Nephron progenitor cell (in vitro differentiated cells): ENCODE results near the gene TIMM50.

Experiments used
- DNase-seq: peaks from one replicate; pipeline ENCODE4 v3.0.0; 2021
- H3K27ac Mint-ChIP-seq: 2 replicates; pipeline ENCODE4 v1.8.0; 2021; ENCODE audit warnings: mild to moderate bottlenecking, moderate library complexity, mixed read lengths
- H3K27me3 Mint-ChIP-seq: 2 replicates; pipeline ENCODE4 v1.8.0; 2021; ENCODE audit warnings: mild to moderate bottlenecking, low read depth, mixed read lengths; ENCODE audit not compliant: poor library complexity
- H3K36me3 Mint-ChIP-seq: 2 replicates; pipeline ENCODE4 v1.8.0; 2021; ENCODE audit warnings: low read depth, mixed read lengths
- H3K4me1 Mint-ChIP-seq: 2 replicates; pipeline ENCODE4 v1.8.0; 2021; ENCODE audit warnings: mixed read lengths
- H3K4me3 Mint-ChIP-seq: 2 replicates; pipeline ENCODE4 v1.8.0; 2021; ENCODE audit warnings: mild to moderate bottlenecking, moderate library complexity, mixed read lengths
- H3K9me3 Mint-ChIP-seq: 2 replicates; pipeline ENCODE4 v1.8.0; 2021; ENCODE audit warnings: mild to moderate bottlenecking, moderate library complexity, mixed read lengths
- TF ChIP-seq, protein P1 (sequence below): fragments of 200-600 bp; sonication (generic); IDR thresholded peaks from 2 replicates; pipeline ENCODE4 v1.5.0; 2021; ENCODE audit warnings: antibody characterized with exemption

TIMM50 gene

DNA sequence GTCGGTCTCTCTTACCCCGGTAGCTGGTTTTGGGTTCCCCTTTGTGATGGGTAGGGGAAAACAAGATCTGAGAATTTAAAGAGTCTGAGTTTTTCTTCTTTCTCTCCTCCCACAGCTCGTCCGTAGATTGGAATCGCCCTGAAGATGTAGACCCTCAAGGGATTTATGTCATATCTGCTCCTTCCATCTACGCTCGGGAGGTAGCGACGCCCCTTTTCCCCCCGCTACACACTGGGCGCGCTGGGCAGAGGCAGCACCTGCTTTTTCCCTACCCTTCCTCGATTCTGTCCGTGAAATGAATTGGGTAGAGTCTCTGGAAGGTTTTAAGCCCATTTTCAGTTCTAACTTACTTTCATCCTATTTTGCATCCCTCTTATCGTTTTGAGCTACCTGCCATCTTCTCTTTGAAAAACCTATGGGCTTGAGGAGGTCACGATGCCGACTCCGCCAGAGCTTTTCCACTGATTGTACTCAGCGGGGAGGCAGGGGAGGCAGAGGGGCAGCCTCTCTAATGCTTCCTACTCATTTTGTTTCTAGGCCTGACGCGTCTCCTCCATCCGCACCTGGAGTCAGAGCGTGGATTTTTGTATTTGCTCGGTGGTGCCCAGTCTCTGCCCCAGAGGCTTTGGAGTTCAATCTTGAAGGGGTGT lies 27.2 kb downstream of the TIMM50 start:
- peaks cover 19% of the 10 kb centered on the region for H3K4me1 Mint-ChIP-seq

DNA sequence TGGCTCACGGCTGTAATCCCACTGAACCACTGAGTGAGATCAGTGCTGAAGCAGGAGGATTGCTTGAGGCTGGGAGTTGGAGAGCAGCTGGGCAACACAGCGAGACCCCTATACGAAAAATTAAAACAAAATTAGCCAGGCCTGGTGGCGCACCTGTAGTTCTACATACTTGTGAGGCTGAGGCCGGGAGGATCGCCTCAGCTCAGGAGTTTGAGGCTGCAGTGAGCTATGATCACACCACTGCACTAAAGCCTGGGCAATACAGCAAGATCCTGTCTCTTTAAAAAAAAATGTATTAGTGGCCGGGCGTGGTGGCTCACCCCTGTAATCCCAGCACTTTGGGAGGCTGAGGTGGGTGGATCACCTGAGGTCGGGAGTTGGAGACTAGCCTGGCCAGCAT lies 28.0 kb downstream of the TIMM50 start:
- DNase-seq: no peak
- TF ChIP-seq, protein P1, sequence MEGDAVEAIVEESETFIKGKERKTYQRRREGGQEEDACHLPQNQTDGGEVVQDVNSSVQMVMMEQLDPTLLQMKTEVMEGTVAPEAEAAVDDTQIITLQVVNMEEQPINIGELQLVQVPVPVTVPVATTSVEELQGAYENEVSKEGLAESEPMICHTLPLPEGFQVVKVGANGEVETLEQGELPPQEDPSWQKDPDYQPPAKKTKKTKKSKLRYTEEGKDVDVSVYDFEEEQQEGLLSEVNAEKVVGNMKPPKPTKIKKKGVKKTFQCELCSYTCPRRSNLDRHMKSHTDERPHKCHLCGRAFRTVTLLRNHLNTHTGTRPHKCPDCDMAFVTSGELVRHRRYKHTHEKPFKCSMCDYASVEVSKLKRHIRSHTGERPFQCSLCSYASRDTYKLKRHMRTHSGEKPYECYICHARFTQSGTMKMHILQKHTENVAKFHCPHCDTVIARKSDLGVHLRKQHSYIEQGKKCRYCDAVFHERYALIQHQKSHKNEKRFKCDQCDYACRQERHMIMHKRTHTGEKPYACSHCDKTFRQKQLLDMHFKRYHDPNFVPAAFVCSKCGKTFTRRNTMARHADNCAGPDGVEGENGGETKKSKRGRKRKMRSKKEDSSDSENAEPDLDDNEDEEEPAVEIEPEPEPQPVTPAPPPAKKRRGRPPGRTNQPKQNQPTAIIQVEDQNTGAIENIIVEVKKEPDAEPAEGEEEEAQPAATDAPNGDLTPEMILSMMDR: no peak
- Mint-ChIP-seq H3K27ac (no peak overlapping the region), H3K4me1 (peaks cover 14% of the 10 kb centered on the region), H3K36me3 (peaks cover 18% of the 10 kb centered on the region), H3K27me3 (peaks cover 23% of the 10 kb centered on the region), H3K9me3 (peaks cover 10% of the 10 kb centered on the region), H3K4me3 (peak overlapping the region; percentile 76)

More for the DNA sequence above, 27.2 kb downstream of the TIMM50 start:
- TF ChIP-seq, protein P1: no peak
- Mint-ChIP-seq H3K36me3 (peaks cover 22% of the 10 kb centered on the region), H3K4me3 (peak overlapping the region; percentile 76), H3K27me3 (peaks cover 23% of the 10 kb centered on the region), H3K27ac (no peak overlapping the region), H3K9me3 (peaks cover 10% of the 10 kb centered on the region)
- no peak for DNase-seq

DNA sequence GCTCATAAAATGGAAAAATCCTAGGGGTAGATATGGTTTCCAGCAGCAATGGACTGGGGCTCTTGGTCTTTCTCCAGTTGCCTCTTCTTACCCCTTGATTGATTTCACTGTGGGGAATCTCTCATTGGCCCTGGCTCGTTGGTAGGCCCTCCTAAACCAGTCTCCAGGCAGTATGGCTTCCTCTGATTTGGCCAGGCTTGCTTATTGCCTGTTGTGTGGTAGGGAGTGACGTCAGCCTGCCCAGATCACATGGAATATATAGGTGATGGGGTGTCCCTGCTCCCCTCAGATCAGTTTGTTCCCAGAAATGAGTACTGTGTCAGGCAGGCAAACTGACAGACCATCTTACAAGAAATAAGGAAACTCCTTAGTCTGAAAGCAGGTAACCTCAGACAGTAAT lies 28.6 kb downstream of the TIMM50 start:
- H3K27me3 Mint-ChIP-seq: peaks cover 23% of the 10 kb centered on the region
- TF ChIP-seq, protein P1: no peak
- peaks cover 12% of the 10 kb centered on the region for H3K4me1 Mint-ChIP-seq
- peaks cover 16% of the 10 kb centered on the region for H3K36me3 Mint-ChIP-seq
- peaks cover 10% of the 10 kb centered on the region for H3K9me3 Mint-ChIP-seq
- DNase-seq: no peak
- no peak overlapping the region for H3K4me3 Mint-ChIP-seq
- no peak overlapping the region for H3K27ac Mint-ChIP-seq

DNA sequence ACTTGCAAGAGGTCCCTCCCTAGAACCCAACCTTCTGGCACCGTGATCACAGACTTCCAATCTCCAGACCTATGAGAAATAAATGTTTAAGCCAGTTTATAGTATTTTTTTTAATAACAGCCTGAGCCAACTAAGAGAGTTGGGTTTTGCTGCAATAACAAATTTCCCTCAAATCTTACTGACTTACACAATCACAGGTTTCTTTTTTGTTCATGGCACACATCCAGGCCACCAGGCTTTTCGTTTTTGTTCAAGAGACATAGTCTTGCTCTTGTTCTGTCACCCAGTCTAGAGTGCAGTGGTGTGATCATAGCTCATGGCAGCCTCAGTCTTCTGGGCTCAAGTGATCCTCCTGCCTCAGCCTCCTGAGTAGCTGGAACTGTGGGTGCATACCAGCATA lies 32.4 kb downstream of the TIMM50 start:
- H3K27me3 Mint-ChIP-seq: peaks cover 29% of the 10 kb centered on the region
- no peak overlapping the region for H3K4me3 Mint-ChIP-seq
- H3K27ac Mint-ChIP-seq: no peak overlapping the region
- peaks cover 28% of the 10 kb centered on the region for H3K4me1 Mint-ChIP-seq
- H3K36me3 Mint-ChIP-seq: peaks cover 5% of the 10 kb centered on the region
- TF ChIP-seq, protein P1: no peak
- no peaks in the 10 kb centered on the region for H3K9me3 Mint-ChIP-seq
- DNase-seq: no peak

DNA sequence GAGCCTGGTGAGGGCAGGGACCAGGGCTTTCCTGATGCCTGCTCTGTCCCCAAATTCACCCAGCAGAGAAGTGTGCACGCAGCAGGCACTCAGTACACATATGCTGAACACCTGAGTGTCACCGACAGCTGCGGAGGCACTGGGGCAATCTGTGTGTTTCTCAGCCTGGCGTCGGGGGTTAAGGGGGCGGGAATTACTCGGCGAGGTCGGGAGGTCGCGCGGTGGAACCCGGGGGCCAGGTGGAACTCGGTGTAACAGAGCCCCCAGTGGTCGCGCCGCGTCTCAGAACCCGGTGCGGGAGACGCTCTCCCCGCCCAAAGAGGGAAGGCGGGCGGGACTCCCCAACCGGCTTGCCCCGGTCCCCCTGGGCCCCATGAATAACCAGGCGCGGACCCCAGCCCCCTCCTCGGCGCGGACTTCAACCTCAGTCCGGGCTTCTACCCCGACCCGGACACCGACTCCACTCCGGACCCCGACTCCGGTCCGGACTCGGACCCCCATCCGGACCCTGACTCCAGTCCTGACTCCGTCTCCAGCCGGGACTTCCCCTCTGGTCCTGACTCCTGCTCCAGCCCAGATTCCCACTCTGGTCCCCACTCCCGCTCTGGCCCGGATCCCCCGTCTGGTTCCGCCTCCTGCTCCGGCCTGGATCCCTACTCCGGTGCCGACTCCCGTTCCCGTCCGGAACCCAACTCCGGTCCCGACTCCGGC lies 34.4 kb downstream of the TIMM50 start, which contains the start of gene SELENOV:
Gene SELENOV, plus strand, starts transcription at position 300 of the 711 bp plus-strand sequence. Its CDS starts 74 bp downstream, at position 374.
- TF ChIP-seq, protein P1: peak; percentile 34
- Mint-ChIP-seq H3K36me3 (peaks cover 5% of the 10 kb centered on the region), H3K27ac (peak within 1 kb of the TSS; percentile 48), H3K9me3 (no peaks in the 10 kb centered on the region), H3K27me3 (peaks cover 27% of the 10 kb centered on the region), H3K4me3 (peak within 1 kb of the TSS; percentile 86), H3K4me1 (peaks cover 42% of the 10 kb centered on the region)
- DNase-seq: peak; percentile 72
